ENCODE results near the gene RAB3B.

DNA sequence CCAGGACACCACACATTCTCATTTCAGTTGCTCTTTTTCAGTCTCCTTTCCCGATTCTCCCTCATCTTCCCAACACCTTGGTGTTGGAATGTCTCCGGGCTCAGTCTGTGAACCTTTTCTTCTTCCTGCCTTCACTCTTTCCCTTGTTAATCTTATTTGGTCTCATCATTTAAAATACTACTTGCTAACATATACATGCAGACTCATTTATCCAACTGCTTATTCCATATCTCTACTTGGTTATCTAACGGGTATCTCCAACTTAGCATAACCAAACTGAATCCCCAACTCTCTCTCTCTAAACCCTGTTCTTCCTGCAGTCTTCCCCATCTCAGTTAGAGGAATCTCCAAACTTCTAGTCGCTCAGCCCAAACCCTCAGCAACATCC lies 26.2 kb downstream of the RAB3B start:
- TF ChIP-seq POLR2AphosphoS5 (IDR thresholded peaks at IDR 0.05; ENCODE audit: borderline replicate concordance, low read depth, low read length) (no peak), EZH2 (IDR thresholded peaks at IDR 0.05) (no peak), FOXP2 (optimal IDR thresholded peaks at IDR 0.05; ENCODE audit: control extremely low read depth, extremely low read length, insufficient read depth) (no peak)

Measured in SK-N-MC (cell line).